Erythroblast (primary cell): Measurements from ENCODE around the gene SLC1A7.

Source experiments
- GATA1 ChIP-seq: IDR thresholded peaks from 2 replicates; pipeline ENCODE4 v1.6.1; 2011; ENCODE audit warnings: low read depth, mild to moderate bottlenecking, control low read depth, low read length, moderate library complexity
- POLR2A ChIP-seq: IDR thresholded peaks from 2 replicates; pipeline ENCODE4 v1.6.1; 2011; ENCODE audit warnings: mild to moderate bottlenecking, low read length

- no peak for TF ChIP-seq POLR2A
- TF ChIP-seq GATA1, result no peak
Observed at GRCh38 chr1:53121319-53122172, 20.9 kb downstream of the SLC1A7 start.
